SH-SY5Y (cell line): ENCODE measurements around the gene CATSPERE.

ENCODE experiments used
- GATA2 ChIP-seq: IDR thresholded peaks from 2 replicates; pipeline ENCODE4 v1.6.1; 2011; ENCODE audit warnings: mild to moderate bottlenecking, low read depth, low read length
- GATA3 ChIP-seq: IDR thresholded peaks from 2 replicates; pipeline ENCODE4 v1.6.1; 2011; ENCODE audit warnings: low read depth, mild to moderate bottlenecking, low read length, moderate library complexity

DNA sequence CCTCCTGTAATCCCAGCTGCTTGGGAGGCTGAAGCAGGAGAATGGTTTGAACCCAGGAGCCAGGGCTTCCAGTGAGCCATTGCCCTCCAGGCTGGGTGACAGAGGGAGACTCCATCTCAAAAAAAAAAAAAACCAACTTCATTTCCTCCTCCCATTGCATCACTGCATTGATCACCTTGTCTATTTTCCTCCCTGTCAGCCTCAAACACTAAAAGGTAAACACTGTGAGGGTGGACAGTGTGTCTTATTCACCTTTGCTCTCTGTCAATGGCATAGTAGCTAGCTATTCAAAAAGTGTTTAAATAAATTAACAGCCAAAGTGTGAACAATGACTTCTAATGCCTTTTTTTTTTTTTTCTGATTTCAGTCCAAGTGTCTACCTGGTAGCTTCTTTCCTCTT is 178.5 kb downstream of the CATSPERE start:
- TF ChIP-seq GATA2 (no peak), GATA3 (no peak)
